Neural cell (in vitro differentiated cells): ENCODE results near the gene FRMD4B.

ENCODE experiments used
- CTCF ChIP-seq: fragments of 450-650 bp; IDR thresholded peaks from 2 replicates; pipeline ENCODE4 v1.5.1; 2014; ENCODE audit warnings: antibody characterized with exemption, mild to moderate bottlenecking, moderate library complexity; ENCODE audit not compliant: poor library complexity, severe bottlenecking
- EP300 ChIP-seq: fragments of 450-650 bp; conservative IDR thresholded peaks from 2 replicates; pipeline ENCODE4 v1.6.1; 2014; ENCODE audit warnings: antibody characterized with exemption, mild to moderate bottlenecking, moderate library complexity; ENCODE audit not compliant: poor library complexity, severe bottlenecking
- EZH2 ChIP-seq: fragments of 200-600, 300-800 bp; shearing (Covaris generic), sonication (generic); IDR thresholded peaks from 2 replicates; pipeline ENCODE4 v1.6.1; 2014; ENCODE audit warnings: antibody characterized with exemption, low read length, borderline replicate concordance, mild to moderate bottlenecking; ENCODE audit not compliant: insufficient read depth, poor library complexity, severe bottlenecking
- MXI1 ChIP-seq: fragments of 450-650 bp; conservative IDR thresholded peaks from 2 replicates; pipeline ENCODE4 v1.6.1; 2014; ENCODE audit warnings: antibody characterized with exemption, mild to moderate bottlenecking; ENCODE audit not compliant: poor library complexity, severe bottlenecking
- POLR2AphosphoS5 ChIP-seq: IDR thresholded peaks from 2 replicates; pipeline ENCODE4 v1.6.1; 2012
- RAD21 ChIP-seq: fragments of 450-650 bp; conservative IDR thresholded peaks from 2 replicates; pipeline ENCODE4 v1.6.1; 2014; ENCODE audit warnings: antibody characterized with exemption, mild to moderate bottlenecking, moderate library complexity
- REST ChIP-seq: IDR thresholded peaks from 2 replicates; pipeline ENCODE4 v1.6.1; 2012; ENCODE audit warnings: borderline replicate concordance
- SMC3 ChIP-seq: fragments of 450-650 bp; conservative IDR thresholded peaks from 2 replicates; pipeline ENCODE4 v1.6.1; 2014; ENCODE audit warnings: antibody characterized with exemption, mild to moderate bottlenecking, moderate library complexity; ENCODE audit not compliant: poor library complexity
- TAF1 ChIP-seq: IDR thresholded peaks from 2 replicates; pipeline ENCODE4 v1.6.1; 2012; ENCODE audit warnings: low read depth

DNA sequence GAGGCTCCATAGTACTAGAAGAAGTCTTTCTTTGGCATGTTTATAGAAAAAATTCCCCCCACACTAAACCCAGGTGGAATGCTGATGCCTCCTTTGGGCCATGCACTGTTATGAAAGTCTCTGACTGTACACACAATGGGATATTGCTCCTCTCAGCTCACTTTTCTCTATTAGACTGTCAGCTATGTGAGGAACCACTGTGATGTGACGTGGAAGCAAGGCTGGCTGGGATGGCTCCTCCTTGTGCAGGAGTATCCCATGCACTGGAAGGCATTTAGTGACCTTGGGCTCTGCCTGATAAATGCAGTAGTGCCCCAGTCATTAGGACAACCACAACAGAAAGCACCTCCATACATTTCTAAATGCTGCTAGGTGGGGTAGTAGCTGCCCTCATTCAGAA is 5.7 kb upstream of the FRMD4B start:
- TF ChIP-seq EZH2 (no peak), REST (no peak), CTCF (no peak), EP300 (no peak), TAF1 (no peak), RAD21 (no peak), POLR2AphosphoS5 (no peak), SMC3 (no peak), MXI1 (no peak)
